OCI-LY7 (cell line): ENCODE data around the gene LRRC1.

ENCODE experiments used
- CTCF ChIP-seq: fragments of 200-600 bp; sonication (generic); conservative IDR thresholded peaks from 2 replicates; pipeline ENCODE4 v1.5.1; 2014; ENCODE audit warnings: mild to moderate bottlenecking, antibody characterized with exemption, low read length, moderate library complexity, mixed read lengths
- EZH2phosphoT487 ChIP-seq: fragments of 200-600 bp; sonication (generic); IDR thresholded peaks from 2 replicates; pipeline ENCODE4 v1.6.1; 2018; ENCODE audit warnings: low read depth, borderline replicate concordance, mild to moderate bottlenecking, mixed run types, antibody characterized with exemption, low read length, moderate library complexity, mixed read lengths

- TF ChIP-seq CTCF = no peak
- no peak for TF ChIP-seq EZH2phosphoT487
Measured at GRCh38 chr6:53951383-53951782, 156.6 kb downstream of the LRRC1 start.
